Neuron (in vitro differentiated cells): ENCODE data around the gene ARSJ.

ENCODE experiments used
- H2AFZ ChIP-seq: one replicate; pipeline ENCODE4 v1.6.1; 2013; ENCODE audit warnings: low read depth, mild to moderate bottlenecking, inconsistent platforms, low read length, moderate library complexity
- H3K27me3 ChIP-seq: one replicate; pipeline ENCODE4 v1.6.1; 2013; ENCODE audit warnings: low read length; ENCODE audit not compliant: insufficient read depth
- H3K36me3 ChIP-seq: one replicate; pipeline ENCODE4 v1.6.1; 2013; ENCODE audit warnings: low read length; ENCODE audit not compliant: insufficient read depth
- H3K4me1 ChIP-seq: one replicate; pipeline ENCODE4 v1.6.1; 2013; ENCODE audit warnings: low read length; ENCODE audit not compliant: insufficient read depth
- H3K4me3 ChIP-seq: 2 replicates; pipeline ENCODE4 v1.5.1; 2013; ENCODE audit warnings: mild to moderate bottlenecking, low read length, moderate library complexity
- H3K9me3 ChIP-seq: one replicate; pipeline ENCODE4 v1.6.1; 2013; ENCODE audit warnings: low read length

Gene ARSJ

DNA sequence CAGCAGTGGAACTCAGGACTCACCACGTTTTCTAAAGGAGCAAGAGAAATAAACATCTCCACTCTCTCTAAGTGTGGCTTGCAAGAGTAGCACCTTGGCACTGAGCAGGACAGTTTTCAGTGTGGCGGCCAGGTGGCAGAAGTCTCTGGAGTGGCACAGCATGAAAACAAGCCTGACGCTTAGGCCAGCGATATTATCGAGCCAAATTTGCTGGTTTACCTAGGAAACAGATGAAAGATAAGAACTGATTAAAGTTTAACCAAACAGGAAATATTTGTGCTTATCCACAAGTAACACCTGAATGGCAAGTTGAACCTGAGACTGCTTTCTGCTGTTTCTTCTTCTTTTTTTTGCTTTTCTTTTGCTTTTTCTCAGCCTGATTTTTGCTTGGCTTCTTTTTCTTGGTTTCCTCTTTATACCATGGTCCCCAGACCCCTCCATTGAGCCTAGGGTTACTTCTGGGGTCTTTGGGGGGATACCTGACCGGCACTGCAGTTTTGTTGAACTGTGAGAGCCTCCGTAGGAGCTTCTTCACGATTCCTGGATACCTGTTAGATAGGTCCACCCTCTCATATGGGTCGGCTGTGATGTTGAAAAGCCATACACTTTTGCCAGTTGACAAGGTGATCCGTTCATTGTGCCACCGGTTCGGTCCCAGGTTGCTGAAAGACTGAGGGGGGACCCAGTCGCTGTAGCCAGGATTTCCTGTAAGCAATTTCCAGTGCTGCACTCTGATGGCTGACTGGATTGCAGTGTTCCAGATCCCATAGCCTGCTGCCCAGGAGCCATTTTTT is 77.3 kb downstream of the ARSJ start:
- H3K36me3 ChIP-seq, result no peaks in the 10 kb centered on the region
- H3K9me3 ChIP-seq, result no peaks in the 10 kb centered on the region
- H3K27me3 ChIP-seq, result no peaks in the 10 kb centered on the region
- no peak overlapping the region for H2AFZ ChIP-seq
- H3K4me1 ChIP-seq, result no peaks in the 10 kb centered on the region
- no peak overlapping the region for H3K4me3 ChIP-seq

DNA sequence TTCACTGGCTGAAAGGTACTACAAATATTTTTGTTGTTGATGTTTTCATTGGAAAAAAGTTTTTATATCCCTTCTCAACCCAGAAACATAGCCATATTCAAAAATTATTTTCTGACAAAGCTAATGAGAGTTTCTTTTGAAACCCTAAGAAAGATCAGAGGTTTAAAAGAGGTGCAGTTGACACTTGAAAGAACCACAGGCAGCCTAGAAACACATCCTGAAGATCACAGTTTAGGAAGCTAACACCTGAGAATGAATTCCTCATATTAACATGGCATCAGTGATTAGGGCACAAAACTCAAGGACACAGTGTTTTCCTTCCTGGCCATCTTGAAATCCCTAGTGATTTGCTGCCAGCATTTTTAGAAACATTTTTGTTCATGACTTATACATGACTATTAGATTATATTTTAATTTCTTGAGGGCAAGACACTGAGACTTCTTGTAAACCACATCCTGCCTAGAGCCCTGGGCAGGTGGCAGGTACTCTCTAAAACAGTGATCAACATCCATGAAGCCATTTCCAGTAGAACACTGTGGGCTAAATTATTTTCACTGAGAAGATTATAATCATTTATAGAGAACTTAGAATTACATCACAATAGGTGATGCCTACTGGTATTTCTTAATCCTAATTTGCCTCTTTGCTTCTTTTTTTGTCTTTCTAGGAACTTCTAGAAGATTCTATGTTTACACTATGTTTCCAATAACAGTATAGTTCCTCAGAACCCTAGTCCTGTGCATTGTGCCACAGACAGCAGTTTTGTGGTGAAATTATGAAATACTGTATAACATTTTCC is 80.0 kb downstream of the ARSJ start:
- H3K4me1 ChIP-seq, result no peaks in the 10 kb centered on the region
- no peaks in the 10 kb centered on the region for H3K9me3 ChIP-seq
- no peak overlapping the region for H3K4me3 ChIP-seq
- H3K36me3 ChIP-seq, result no peaks in the 10 kb centered on the region
- no peaks in the 10 kb centered on the region for H3K27me3 ChIP-seq
- H2AFZ ChIP-seq, result no peak overlapping the region

DNA sequence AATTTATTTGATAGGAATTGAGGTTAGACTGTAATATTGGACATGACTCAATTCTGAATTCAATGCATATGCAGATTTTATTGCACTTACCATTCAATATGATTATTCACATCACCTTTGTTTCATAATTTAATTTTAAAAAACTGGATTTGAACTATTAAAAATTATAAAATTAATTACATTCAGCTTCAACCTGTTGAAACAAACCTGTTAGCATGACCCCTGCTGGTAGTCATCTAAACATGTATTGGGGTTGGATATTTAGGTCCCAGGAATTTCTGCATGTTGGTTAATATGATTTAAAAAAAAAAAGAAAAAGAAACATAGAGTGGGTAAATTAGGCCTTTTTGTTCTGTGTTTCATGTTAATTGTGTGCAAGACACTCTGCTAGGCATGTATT is 85.9 kb downstream of the ARSJ start:
- H3K4me3 ChIP-seq, result no peak overlapping the region
- no peak overlapping the region for H2AFZ ChIP-seq
- no peaks in the 10 kb centered on the region for H3K9me3 ChIP-seq
- no peaks in the 10 kb centered on the region for H3K4me1 ChIP-seq
- H3K36me3 ChIP-seq, result no peaks in the 10 kb centered on the region
- H3K27me3 ChIP-seq, result no peaks in the 10 kb centered on the region

DNA sequence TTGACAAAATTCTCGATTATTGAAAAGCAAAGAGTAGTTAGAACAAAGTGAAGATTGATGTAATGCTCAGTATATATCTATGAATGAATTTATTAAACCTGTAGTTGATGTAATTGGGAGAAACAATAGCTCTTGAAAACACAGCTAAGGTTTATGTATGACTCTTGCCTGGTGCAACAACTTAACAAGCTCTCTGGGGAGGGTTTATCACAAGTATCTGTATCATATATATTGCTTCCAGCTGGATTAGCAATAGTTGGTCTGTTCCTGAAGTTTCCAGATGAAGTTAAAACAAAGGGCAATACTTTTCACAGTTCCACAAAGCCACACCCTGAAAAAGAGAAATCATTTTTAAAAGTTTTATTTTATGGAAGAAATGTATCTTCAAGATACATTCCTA is 91.4 kb downstream of the ARSJ start:
- no peaks in the 10 kb centered on the region for H3K27me3 ChIP-seq
- no peaks in the 10 kb centered on the region for H3K4me1 ChIP-seq
- no peak overlapping the region for H2AFZ ChIP-seq
- no peak overlapping the region for H3K4me3 ChIP-seq
- no peaks in the 10 kb centered on the region for H3K36me3 ChIP-seq
- H3K9me3 ChIP-seq, result no peaks in the 10 kb centered on the region

DNA sequence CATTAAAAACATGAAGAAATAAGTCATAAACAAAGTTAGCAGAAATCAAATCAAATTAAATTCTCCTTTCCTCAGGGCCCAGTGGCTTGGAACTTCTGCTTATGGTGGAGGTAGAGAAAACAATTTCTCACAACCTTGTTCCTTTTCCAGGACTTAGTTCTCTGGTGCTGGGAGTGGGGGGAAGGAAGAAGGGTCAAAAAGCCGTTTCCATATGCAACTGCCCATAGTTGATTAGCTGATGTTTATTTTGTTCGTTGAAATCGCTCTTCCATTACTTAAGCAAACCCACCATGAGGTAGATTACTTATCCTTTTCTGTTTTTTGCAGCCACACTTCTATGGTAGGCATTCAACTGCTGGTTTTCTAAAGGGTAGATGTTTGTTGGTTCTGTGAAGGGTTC is 94.2 kb downstream of the ARSJ start:
- H3K27me3 ChIP-seq, result no peaks in the 10 kb centered on the region
- no peak overlapping the region for H3K4me3 ChIP-seq
- no peaks in the 10 kb centered on the region for H3K9me3 ChIP-seq
- H3K4me1 ChIP-seq, result no peaks in the 10 kb centered on the region
- no peak overlapping the region for H2AFZ ChIP-seq
- H3K36me3 ChIP-seq, result no peaks in the 10 kb centered on the region

DNA sequence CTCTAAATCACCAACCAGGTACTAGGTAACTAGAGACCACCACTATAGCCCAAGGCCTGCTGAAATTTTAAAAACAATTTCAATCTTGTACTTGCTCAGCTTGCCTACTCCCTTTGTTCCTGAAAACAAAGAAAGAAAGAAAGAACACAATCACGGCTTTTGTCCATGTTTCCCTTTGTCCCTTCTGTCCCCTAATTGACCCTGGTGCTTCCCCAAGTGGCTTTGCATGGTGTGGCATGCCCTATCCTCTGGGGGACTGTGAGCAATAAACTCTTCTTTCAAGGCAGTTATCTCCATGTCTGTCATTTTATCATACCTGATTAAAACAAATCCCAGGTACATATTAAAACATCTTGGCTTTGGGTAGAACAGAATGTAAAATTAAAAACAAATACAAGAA is 94.8 kb downstream of the ARSJ start:
- H3K36me3 ChIP-seq, result no peaks in the 10 kb centered on the region
- H3K9me3 ChIP-seq, result no peaks in the 10 kb centered on the region
- H3K27me3 ChIP-seq, result no peaks in the 10 kb centered on the region
- no peak overlapping the region for H3K4me3 ChIP-seq
- no peaks in the 10 kb centered on the region for H3K4me1 ChIP-seq
- H2AFZ ChIP-seq, result no peak overlapping the region

DNA sequence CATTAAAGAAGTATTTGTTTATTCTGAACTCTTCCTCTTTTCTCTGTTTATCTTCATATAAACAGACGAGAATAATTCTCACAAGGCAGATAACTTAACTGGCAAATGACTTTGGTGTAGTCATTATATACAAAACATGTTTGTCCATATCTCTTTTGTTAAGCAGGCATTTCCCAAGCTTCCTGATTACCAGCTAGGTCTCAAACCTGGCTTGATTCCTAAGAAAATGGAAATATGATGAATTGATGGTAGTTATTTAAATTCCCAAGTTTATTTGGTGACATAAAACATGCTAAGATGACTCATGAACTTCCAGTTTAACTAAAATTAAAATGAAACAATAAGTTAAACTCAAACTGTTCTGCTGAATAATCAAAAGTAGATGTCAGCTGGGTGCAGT is 96.8 kb downstream of the ARSJ start:
- Histone ChIP-seq H3K9me3 (no peaks in the 10 kb centered on the region), H3K36me3 (no peaks in the 10 kb centered on the region), H2AFZ (no peak overlapping the region), H3K27me3 (no peaks in the 10 kb centered on the region), H3K4me3 (no peak overlapping the region), H3K4me1 (peaks cover 9% of the 10 kb centered on the region)

DNA sequence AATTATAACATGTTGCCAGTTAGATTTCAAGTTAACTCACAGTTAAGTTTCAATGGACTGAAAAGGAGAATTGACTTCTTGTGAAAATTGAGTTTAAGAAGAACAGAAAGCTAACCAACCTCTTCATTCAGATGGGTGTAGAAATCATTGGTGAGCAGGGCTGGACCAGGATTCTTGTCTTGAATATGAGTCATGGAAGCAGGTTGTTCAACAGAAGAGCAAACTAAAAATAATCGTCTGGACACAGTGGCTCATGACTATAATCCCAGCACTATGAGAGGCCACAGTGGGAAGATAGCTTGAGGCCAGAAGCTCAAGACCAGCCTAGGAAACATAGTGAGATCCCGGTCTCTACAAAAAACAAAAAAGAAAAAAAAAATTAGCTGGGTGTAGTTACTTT is 98.2 kb downstream of the ARSJ start:
- no peaks in the 10 kb centered on the region for H3K36me3 ChIP-seq
- H3K4me1 ChIP-seq, result peaks cover 9% of the 10 kb centered on the region
- H3K27me3 ChIP-seq, result no peaks in the 10 kb centered on the region
- H2AFZ ChIP-seq, result no peak overlapping the region
- no peak overlapping the region for H3K4me3 ChIP-seq
- H3K9me3 ChIP-seq, result no peaks in the 10 kb centered on the region

DNA sequence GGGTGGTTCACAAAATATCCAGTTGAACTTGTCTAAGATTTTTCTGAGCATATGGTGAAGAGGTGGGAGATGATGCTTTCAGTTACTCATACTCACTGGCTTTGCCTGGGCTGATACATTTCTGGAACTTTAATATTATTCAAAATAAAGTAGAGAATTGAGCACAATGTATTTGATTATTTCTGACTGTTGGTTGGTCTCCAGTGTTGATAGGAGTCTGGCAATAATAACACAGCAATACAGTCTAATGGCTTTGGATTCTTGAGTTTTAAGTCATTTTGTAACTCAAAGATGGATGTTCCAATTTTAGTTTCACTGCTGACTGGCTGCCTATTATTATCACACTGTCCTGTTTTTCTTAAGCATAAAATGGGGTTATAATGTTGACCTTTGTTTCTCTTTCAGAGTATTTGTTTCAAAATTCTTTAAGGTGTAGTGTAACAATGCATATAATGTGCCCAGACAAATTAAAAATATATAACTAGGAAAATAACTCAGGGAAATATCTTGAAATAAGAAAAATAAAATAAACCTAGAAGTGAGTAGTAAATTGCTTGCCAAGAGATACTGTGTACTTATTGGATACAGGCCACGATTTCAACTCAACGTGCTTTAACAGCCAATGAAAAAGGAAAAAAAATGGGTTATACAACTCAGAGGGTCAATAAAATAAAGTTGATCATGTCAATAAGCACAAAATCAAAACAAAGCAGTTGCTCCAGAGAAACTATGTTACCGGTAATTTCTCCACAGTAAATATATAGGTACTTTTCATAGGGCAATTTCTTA is 99.0 kb downstream of the ARSJ start:
- H3K36me3 ChIP-seq, result no peaks in the 10 kb centered on the region
- no peak overlapping the region for H3K4me3 ChIP-seq
- H3K27me3 ChIP-seq, result no peaks in the 10 kb centered on the region
- H2AFZ ChIP-seq, result no peak overlapping the region
- H3K4me1 ChIP-seq, result peaks cover 9% of the 10 kb centered on the region
- H3K9me3 ChIP-seq, result no peaks in the 10 kb centered on the region

DNA sequence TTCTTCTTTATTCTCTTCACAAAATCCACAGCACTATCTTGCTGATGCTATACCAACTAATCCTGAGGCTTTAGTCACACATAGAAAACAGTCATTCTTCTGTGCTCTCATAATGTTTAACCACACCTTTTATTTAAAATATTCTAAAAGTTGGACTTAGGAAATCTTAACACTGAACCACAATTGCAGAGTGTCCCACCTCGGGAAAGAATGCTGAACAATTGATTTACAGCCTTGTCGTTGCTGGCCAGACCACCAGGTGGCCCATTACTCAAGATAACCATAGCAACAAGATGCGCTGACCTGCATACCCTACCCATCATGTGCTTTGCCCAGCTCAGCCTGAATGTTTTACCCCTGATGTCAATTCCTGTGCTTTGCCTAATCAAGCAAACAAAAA is 100.8 kb downstream of the ARSJ start:
- Histone ChIP-seq H2AFZ (no peak overlapping the region), H3K4me3 (no peak overlapping the region), H3K36me3 (no peaks in the 10 kb centered on the region), H3K4me1 (peaks cover 9% of the 10 kb centered on the region), H3K27me3 (no peaks in the 10 kb centered on the region), H3K9me3 (no peaks in the 10 kb centered on the region)

DNA sequence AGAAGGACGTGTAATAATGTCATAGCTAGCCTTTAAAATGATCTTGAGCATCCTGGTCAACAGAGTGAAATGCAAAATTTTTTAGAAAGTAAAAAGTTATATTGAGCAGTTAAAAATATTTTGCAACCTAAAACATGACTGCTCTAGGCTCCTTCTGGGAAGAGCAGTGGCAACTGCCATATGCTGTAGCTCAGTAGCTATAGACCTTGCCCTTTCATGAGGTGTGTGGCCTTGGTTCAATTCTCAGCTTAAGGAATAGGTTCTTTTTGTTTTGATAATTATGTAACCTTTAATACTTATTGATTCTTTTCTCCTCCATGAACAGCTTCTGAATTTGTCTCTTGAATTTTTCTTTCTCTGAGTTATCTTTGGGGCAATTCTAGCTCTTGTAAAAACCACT is 105.0 kb downstream of the ARSJ start:
- Histone ChIP-seq H3K9me3 (no peaks in the 10 kb centered on the region), H3K4me3 (no peak overlapping the region), H2AFZ (no peak overlapping the region), H3K27me3 (no peaks in the 10 kb centered on the region), H3K4me1 (peaks cover 9% of the 10 kb centered on the region), H3K36me3 (no peaks in the 10 kb centered on the region)

DNA sequence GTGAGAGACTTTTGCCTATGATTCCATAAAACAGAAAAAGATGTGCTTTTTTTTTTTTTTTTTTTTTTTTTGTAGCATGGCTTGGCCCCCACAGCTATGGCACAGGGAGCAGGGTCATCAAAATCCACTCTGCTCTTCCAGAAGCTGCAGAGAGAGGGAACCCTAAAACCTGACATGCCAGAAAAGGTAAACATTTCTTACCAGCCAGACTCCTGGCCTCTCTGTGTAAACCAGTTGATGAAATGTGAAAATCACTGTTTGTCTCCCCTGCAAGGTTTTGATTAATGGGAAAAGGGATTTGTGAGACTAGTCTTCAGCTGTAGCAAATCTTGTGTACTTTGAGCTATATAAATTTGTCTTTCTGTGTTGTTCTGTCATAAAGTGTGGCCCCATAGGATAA is 105.9 kb downstream of the ARSJ start:
- Histone ChIP-seq H3K4me3 (no peak overlapping the region), H3K9me3 (no peaks in the 10 kb centered on the region), H3K4me1 (peaks cover 3% of the 10 kb centered on the region), H2AFZ (no peak overlapping the region), H3K36me3 (no peaks in the 10 kb centered on the region), H3K27me3 (no peaks in the 10 kb centered on the region)
